ENCODE measurements around the gene RGL3. TPM values are rescaled to one million over a fixed set of nuclear protein-coding genes. Genes with fewer than 3 reads are reported as not detected.
A peak's percentile ranks its signal among the peaks of the same experiment; 100 is the strongest.
"Not testable (repeated sequence)": the region's sequence is repeated elsewhere in the genome, so short reads cannot be mapped to it uniquely, and the experiment has no call there.

RGL3 gene
- total RNA-seq, 1 donor from 2014 or later: 0.72 TPM

DNA sequence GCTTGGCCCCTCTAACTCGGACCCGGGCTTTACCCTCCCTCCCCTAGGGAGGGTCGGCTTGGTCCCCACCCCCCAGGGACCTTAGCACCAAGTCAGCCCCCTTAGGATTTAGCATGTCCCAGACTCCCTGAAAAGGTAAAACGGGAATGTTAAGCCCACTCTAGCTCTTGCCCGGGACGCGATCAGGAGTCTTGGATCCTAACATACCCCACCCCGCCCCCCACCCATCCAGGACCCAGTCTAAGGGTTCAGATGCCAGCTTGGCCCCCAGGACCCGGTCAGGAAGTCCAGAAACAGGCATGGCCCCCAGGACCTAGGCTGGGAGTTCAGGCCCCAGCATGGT is 35.4 kb downstream of the RGL3 start:
- DNase-seq (ENCODE audit: low read depth): no peak

GRCh38 chr19:11382898-11383705 is 36.0 kb downstream of the RGL3 start:
- DNase-seq (ENCODE audit: low read depth): peak; percentile 26

DNA sequence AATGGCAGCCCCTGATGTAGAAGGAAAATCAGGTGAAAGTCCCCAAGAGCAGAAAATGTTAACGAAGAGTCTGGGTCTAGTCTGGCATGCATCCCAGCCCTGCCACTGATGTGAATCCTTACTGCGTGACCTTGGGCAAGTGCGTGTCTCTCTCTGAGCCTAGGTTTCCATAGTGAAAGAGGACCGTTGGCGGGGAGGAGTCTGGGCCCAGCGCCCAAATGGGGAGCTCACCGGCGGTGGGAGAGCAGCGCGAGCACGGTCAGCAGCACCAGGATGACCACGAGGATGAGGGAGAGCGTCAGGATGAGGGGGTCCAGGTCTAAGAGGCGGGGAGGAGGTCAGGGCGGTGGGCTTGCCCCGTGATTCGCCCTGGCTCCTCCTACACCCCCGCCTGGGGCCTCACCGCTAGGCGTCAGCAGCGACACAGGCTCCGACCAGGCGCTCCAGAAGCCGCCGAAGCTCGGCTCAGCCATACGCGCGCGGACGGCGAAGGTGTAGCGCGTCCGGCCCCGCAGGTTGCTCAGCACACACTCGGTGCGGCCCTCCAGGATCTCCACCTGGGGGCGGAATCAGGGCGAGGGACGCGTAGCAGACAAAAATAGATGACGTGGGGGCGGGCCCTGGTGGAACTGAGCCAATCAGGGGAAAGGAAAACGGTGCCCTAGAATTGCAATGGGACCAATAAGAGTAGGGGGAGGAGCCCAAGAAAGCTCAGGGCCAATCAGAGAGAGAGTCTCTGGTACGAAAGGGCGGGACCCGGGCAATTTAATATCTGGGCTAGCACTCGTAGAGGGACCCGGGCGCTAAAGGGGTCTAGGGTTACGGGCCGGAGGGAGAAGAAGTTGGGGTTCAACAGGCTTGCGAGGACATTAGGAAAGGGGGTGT is 38.2 kb downstream of the RGL3 start:
- DNase-seq (ENCODE audit: low read depth): peak; percentile 97

DNA sequence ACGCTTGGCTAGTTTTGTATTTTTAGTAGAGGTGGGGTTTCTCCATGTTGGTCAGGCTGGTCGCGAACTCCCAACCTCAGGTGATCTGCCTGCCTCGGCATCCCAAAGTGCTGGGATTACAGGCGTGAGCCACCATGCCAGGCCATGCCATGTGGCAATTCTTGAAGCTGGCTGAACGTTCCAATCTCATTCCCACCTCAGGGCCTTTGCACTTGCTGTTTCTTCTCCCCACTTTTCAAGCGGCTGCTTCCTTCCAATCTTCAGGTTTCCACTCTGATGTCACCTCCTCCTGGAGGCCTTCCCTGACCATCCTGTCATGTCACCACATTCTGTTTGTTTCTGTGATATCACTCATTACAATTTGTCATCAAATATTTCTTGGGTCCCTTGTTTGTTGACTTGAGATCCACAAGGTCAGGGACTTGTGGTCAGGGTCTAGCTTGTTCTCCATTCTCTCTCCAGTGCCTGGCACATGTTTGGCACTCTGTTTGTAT is 39.2 kb downstream of the RGL3 start:
- DNase-seq (ENCODE audit: low read depth): no peak

DNA sequence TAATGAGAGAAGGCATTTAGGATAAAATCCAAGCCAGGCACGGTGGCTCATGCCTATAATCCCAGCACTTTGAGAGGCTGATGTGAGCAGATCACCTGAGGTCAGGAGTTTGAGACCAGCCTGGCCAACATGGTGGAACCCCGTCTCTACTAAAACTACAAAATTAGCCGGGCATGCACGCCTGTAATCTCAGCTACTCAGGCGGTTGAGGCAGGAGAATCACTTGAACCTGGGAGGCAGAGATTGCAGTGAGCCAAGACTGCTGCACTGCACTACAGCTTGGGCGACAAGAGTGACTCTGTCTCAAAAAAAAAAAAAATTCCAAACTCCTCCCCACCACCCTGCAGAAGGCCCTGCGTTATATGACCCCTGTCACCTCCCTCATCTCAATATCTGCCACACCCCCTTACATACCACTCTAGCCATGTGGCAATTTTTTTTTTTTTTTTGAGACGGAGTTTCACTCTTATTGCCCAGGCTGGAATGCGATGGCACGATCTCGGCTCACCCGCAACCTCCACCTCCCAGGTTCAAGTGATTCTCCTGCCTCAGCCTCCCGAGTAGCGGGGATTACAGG is 39.8 kb downstream of the RGL3 start:
- not testable (repeated sequence) for DNase-seq (ENCODE audit: low read depth)

GRCh38 chr19:11378319-11379189 is 40.6 kb downstream of the RGL3 start:
- DNase-seq (ENCODE audit: low read depth): peak; percentile 56

DNA sequence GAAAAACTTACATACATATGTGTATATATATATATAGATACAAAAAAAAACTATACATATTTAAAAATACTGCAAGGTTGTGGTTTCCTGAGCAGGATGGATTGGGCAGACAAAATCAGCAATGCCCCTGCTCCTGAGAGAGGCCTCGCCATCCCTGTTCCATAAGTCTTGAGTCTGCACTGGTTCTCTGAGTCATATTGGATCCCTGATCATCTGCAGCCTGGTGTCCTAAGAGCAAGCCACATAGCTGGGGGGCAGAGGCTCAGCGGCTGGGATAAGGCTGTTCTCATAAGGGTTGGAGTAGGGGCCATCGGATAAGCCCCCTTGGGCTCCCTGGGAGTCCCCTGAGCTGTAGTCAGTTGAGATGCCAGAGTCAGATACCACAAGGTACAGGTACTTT is 41.4 kb downstream of the RGL3 start:
- DNase-seq (ENCODE audit: low read depth): no peak

- peak; percentile 73 for DNase-seq (ENCODE audit: low read depth)
Observed at GRCh38 chr19:11377237-11377636, 41.9 kb downstream of the RGL3 start.

- no peak for DNase-seq (ENCODE audit: low read depth)
Observed at GRCh38 chr19:11375143-11375948, 43.8 kb downstream of the RGL3 start.

- peak; percentile 100 for DNase-seq (ENCODE audit: low read depth)
Observed at GRCh38 chr19:11374433-11375142, 44.5 kb downstream of the RGL3 start, which contains the start of gene SWSAP1. Gene SWSAP1 (plus strand): TSS chr19:11374666. CDS start chr19:11374681, 15 bp downstream.

DNA sequence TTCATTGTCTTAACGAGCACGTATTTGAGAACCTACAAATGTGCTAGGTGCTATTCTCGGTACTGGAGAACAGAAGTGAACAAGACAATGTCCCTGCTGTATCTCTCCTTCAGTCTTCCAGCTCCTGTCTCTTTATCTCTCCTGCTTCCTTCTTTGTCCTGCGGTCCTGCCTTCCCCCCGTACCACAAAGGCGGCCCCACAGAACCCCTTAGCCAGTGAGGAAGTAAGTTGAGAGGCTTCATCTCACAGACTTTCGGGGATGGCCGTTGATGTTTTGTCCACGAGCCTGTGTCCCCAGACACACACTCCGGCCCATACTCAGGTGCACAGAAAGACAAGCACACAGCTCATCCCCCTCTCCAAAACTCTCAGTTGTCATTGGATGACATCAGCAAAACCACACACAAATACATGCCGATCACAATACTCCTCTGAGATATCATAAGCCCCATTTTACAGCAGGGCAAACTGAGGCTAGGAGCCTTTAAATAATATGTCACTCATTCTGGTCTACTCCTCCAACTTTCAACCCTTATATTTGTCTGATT is 45.2 kb downstream of the RGL3 start:
- no peak for DNase-seq (ENCODE audit: low read depth)

DNA sequence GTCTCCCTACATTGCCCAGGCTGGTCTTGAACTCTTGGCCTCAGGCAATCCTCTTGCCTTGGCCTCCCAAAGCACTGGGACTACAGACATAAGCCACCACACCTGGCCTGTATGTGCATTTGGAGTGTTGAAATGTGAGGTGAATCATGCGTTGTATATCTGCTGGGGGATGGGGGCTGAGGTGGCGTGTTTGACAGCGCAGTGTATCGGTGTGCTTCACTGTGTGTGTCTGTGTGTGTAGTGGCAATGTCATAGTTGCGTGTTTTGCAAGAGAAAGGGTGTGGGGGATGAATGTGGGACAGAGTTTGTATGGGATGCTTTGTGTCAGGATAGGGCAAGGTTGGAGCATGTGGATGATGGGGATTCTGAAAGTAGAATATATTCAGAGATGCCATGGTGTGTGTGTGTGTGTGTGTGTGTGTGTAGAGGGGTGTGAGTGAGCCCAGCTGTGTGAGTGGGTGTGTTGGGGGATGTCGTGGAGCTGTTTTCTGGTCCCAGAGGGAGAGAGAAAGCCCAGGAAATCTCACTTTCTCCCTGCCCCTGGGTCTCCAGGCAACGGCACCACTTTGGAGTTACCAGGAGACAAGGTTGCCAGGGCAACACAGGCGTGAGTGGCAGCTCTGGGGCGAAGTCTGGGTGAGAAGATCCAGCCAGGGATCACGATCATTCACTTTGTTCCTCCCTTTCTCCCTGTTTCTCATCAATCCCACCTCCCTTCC is 45.8 kb downstream of the RGL3 start:
- peak; percentile 7 for DNase-seq (ENCODE audit: low read depth)

DNA sequence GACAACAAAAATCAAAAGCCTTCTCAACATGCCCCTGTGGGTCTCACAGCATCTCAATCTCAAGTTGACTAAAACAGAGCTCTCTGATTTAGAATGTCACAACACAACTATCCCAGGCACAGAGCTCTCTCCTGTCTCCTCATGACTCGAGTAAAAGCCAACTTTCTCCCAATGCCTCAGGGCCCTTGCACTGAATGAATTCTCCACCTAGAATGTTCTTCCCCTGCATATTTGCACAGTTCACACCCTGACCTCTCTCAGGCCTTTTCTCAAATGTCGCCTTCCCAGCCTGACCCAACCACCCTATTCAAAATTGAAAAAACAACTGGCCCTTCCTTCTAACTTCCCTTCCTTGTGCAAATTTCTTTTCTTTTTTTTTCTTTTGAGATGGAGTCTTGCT is 48.4 kb downstream of the RGL3 start:
- no peak for DNase-seq (ENCODE audit: low read depth)

- DNase-seq (ENCODE audit: low read depth): no peak
Observed at GRCh38 chr19:11367528-11367927, 51.6 kb downstream of the RGL3 start.

DNA sequence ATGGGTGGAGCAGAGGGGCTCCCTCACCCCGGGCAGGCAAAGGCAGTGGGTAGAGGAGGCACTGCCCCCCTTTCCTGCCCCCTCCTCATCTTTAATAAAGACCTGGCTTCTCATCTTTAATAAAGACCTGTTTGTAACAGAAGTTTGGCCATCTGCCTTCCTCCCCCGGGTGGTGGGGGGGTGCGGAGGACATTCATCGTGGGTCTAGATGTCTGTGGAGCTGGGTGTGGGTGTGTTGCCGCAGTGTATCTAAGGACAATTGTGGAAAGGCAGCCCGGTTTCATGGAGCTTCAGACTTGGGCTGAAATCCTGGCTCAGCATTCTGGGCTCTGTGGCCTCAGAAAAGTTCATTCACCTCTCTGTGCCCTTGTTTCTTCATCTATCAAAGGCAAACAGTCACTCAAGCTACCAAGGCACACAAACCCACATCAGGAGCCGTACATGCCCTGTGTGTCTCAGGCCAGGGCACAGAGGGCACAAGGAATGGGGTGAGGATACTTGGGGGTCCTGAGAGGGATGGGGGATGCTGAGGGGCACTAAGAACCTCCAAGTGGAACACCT is 53.5 kb downstream of the RGL3 start:
- DNase-seq (ENCODE audit: low read depth): no peak

GRCh38 chr19:11364935-11365334 is 54.2 kb downstream of the RGL3 start:
- no peak for DNase-seq (ENCODE audit: low read depth)

- DNase-seq (ENCODE audit: low read depth): no peak
Observed at GRCh38 chr19:11364296-11364904, 54.7 kb downstream of the RGL3 start.

- no peak for DNase-seq (ENCODE audit: low read depth)
Observed at GRCh38 chr19:11363881-11364280, 55.2 kb downstream of the RGL3 start.
